Esophagus mucosa (tissue), 1 donor: Measurements from ENCODE around the gene SIRT6. TPM values are rescaled to one million over a fixed set of nuclear protein-coding genes. Genes with fewer than 3 reads are reported as not detected.
"Not testable (repeated sequence)": the region's sequence is repeated elsewhere in the genome, so short reads cannot be mapped to it uniquely, and the experiment has no call there.

Source experiments
- ATAC-seq: fragments of 200-7000 bp; cut with Tn5 transposase; one replicate; pipeline ENCODE4 v1.9.1; 2020
- total RNA-seq: library from RNA; stranded (reverse); gene quantifications from one replicate; pipeline ENCODE4 v1.2.4, GENCODE V29; 2023
- donor health status: DM: yes; HTN: yes; CAD: no.

Gene SIRT6
- 13.2 TPM for total RNA-seq

GRCh38 chr19:4182084-4182810, at the start of gene SIRT6, which contains the start of gene ANKRD24:
SIRT6 (minus strand) TSS chr19:4182563; CDS start chr19:4182539, 24 bp downstream.
ANKRD24 (plus strand) TSS chr19:4182689; CDS start chr19:4186426, 3,737 bp downstream.
- ATAC-seq = peak; percentile 82

DNA sequence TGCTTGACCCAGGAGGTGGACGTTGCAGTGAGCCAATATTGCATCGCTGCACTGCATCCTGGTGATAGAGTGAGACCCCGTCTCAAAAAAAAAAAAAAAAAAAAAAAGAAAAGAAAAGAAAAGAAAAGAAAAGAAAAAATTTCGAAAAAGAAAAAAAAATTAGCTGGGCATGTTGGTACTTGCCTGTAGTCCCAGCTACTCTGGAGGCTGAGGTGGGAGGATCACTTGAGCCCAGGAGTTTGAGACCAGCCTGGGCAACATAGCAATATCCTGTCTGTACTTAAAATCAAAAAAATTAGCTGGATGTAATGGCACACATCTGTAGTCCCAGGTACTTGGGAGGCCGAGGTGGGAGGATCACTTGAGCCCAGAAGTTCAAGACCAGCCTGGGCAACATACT, 49.8 kb upstream of the SIRT6 start:
- not testable (repeated sequence) for ATAC-seq

DNA sequence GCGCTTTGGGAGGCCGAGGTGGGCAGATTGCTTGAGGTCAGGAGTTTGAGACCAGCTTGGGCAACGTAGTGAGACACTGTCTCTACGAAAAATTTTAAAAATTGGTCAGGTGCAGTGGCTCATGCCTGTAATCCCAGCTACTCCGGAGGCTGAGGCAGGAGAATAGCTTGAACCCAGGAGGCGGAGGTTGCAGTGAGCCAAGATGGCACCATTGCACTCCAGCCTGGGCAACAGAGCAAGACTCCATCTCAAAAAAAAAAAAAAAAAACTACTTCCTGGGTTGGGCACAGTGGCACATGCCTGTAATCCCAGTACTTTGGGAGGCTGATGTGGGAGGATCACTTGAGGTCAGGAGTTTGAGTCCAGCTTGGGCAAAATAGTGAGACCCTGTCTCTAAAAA, 49.2 kb upstream of the SIRT6 start:
- ATAC-seq = not testable (repeated sequence)

- not testable (repeated sequence) for ATAC-seq
Measured at GRCh38 chr19:4230237-4230636, 47.9 kb upstream of the SIRT6 start.

GRCh38 chr19:4229179-4229931, 47.0 kb upstream of the SIRT6 start, which contains the start of gene EBI3:
EBI3 (plus strand) TSS chr19:4229523; CDS start chr19:4229551, 28 bp downstream.
- peak; percentile 12 for ATAC-seq

DNA sequence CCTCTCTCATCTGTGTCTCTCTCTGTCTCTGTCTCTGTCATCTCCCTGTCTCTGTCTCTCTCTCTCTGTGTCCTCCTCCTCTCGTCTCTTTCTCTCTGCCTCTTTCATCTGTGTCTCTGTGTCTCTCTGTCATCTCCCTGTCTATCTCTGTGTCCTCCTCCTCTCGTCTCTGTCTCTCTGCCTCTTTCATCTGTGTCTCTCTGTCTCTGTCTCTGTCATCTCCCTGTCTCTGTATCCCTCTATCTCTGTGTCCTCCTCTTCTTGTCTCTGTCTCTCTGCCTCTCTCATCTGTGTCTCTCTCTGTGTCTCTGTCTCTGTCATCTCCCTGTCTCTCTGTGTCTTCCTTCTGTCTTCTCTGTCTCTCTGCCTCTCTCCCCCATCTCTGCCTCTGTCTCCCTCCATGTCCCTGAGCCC, 46.4 kb upstream of the SIRT6 start:
- ATAC-seq = no peak

DNA sequence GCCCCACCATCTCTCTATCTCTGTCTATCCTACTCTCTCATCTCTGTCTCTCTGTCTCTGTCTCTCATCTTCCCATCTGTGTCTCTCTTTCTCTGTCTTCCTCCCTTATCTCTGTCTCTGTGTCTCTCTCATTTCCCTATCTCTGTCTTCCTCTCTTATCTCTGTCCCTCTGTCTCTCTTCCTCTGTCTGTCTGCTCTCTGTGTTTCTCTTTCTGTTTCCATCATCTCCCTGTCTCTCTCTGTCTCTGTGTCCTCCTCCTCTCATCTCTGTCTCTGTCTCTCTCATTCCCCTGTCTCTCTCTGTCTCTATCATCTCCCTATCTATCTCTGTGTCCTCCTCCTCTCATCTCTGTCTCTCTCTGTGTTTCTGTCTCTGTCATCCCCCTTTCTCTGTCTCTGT, 45.4 kb upstream of the SIRT6 start:
- no peak for ATAC-seq

DNA sequence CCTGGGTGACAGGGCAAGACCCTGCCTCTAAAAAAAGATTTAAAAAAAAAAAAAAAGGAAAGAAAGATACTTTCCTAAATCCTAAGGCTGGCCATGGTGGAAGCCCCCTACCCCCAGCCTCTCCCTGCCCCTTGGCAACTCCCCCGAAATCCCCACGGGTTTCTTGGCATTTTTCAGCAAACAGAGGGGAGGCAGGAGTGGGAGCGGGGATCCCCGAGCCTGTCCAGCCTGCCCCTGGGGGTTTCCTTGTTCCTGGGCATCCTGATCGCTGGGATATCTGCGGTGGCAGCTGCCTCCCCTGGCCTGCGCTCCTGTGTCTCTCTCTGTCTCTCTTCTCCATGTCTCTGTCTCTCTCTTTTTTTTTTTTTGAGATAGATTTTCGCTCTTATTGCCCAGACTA, 43.5 kb upstream of the SIRT6 start:
- ATAC-seq = no peak

DNA sequence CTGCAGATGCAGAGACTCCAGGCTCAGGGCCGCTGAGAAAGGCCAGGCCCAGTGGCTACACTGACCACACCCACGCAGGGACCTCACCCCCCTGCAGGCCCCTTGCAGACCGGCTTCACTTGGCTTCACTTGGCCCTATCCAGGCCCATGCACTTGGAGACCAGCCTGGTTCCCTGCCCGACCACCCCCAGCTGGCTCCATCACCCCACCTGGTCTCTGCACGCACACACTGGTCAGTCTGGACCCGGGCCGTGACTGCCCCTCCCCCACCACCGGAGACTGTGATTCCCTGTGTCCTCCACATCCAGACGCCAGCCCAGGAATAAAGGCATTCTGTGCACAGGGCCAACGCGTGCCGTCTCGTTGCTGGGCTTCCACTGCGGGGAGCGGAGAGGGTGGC, 42.1 kb upstream of the SIRT6 start:
- ATAC-seq = no peak

DNA sequence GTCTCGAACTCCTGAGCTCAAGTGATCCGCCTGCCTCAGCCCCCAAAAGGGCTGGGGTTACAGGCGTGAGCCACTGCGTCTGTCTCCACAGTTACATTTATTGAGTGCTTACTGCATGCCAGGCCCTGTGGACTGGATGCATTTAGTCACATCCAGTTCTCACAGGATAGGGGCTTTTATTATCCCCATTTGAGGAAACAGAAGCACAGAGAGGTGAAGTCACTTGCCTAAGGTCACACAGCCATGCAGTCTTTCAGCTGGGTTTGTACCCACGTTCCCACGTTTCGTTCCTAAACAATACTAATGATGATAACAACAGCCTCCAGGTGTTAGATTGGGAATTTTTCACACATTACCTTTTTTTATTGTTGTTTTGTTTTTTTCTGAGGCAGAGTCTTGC, 37.8 kb upstream of the SIRT6 start:
- no peak for ATAC-seq

GRCh38 chr19:4218523-4218922, 36.2 kb upstream of the SIRT6 start:
- ATAC-seq = not testable (repeated sequence)

GRCh38 chr19:4217429-4218264, 35.3 kb upstream of the SIRT6 start:
- no peak for ATAC-seq

- ATAC-seq = no peak
Measured at GRCh38 chr19:4216846-4217245, 34.5 kb upstream of the SIRT6 start.

- no peak for ATAC-seq
Measured at GRCh38 chr19:4215807-4216206, 33.4 kb upstream of the SIRT6 start.

- no peak for ATAC-seq
Measured at GRCh38 chr19:4213116-4213515, 30.8 kb upstream of the SIRT6 start.

DNA sequence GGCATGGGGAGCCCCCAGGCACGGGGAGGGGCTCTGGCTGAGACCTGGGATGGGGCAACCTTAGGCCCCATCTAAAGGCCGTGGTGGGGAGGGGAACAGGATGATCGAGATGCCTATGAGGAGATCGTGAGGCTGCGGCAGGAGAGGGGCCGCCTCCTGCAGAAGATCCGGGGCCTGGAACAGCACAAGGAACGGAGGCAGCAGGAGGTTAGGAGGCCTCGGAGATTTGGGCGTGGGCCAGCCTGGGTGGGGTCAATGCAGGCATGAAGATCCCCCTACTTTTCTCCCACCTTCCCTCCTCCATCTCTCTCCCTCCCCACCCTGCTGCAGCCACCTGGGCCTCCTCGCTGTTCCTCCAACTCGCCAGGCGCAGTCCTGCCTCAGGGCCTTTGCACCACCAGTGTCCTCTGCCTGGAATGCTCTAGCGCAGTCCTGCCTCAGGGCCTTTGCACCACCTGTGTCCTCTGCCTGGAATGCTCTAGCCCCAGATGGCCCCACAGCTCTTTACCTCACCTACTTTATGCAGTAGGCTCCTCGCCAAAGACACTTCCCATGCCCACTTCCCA, 27.9 kb upstream of the SIRT6 start:
- no peak for ATAC-seq

GRCh38 chr19:4208385-4209094, 26.2 kb upstream of the SIRT6 start:
- ATAC-seq = peak; percentile 74

GRCh38 chr19:4206818-4207484, 24.6 kb upstream of the SIRT6 start:
- ATAC-seq = no peak

DNA sequence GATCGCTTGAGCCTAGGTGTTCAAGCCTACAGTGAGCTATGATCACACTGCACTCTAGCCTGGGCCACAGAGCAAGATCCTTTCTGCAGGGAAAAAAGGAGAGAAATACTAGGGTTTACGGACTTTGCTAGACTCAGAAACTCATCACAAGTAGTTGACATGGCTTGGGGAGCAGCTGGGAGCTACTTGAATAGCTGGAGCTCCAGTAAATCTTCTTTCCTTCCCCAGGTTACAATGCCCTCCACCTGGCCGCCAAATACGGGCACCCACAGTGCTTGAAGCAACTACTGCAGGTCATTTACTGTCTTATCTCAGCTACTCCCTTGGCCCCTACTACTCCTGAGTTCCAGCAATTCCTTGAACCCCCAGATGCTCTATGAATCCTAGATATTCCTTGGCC, 19.4 kb upstream of the SIRT6 start:
- no peak for ATAC-seq

DNA sequence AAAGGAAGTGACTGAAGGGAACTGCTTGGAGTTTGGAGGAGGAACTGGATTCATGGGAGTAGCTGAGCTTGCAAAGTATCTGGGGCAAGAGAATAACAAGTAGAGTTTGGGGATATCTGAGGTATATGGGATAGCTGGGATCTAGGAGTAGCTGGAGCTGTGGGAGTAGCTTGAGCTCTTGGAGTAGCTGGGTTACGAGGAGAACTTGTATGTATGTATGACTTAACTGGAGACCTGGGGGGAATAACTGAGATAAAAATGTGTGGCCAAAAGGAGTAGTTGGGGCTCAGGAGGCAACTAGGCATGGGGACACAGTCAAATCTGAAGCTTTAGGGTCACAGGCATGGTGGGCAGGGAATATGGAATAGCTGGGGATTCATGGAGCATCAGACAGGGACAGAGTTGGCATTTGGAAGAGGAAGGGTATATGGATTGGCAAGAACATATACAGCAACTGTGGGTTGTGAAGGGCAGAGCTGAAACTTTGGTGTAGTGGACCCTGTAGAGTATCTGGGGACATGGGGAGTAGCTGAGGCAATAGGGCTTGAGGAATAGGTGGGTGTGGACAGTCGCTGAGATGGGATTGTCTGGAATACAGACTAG, 18.7 kb upstream of the SIRT6 start:
- no peak for ATAC-seq
